HepG2 (cell line): ENCODE data around the gene PPP1R15B. TPM values are rescaled to one million over a fixed set of nuclear protein-coding genes. Genes with fewer than 3 reads are reported as not detected.
A peak's percentile ranks its signal among the peaks of the same experiment; 100 is the strongest.

Experiments used
- ARHGAP35 ChIP-seq: sonication (generic); formaldehyde crosslinking; IDR thresholded peaks from 2 replicates; pipeline ENCODE4 v1.9.0; 2022; ENCODE audit warnings: mild to moderate bottlenecking, inconsistent platforms, moderate library complexity, missing genetic modification reagents, borderline replicate concordance
- CHCHD3 ChIP-seq: sonication (generic); formaldehyde crosslinking; IDR thresholded peaks from 2 replicates; pipeline ENCODE4 v1.8.0; 2022; ENCODE audit warnings: mild to moderate bottlenecking, missing genetic modification reagents, moderate library complexity
- CSRNP2 ChIP-seq: sonication (generic); formaldehyde crosslinking; conservative IDR thresholded peaks from 2 replicates; pipeline ENCODE4 v1.8.0; 2022; ENCODE audit warnings: low read depth, missing genetic modification reagents
- HDAC6 ChIP-seq: fragments of 200-600 bp; sonication (generic); IDR thresholded peaks from 2 replicates; pipeline ENCODE4 v1.7.0; 2017; ENCODE audit warnings: mild to moderate bottlenecking, antibody characterized with exemption, low read length, low read depth
- MYPOP ChIP-seq: sonication (generic); formaldehyde crosslinking; IDR thresholded peaks from 2 replicates; pipeline ENCODE4 v1.8.1; 2023; ENCODE audit warnings: mild to moderate bottlenecking, moderate library complexity, missing genetic modification reagents
- ONECUT2 ChIP-seq: sonication (generic); formaldehyde crosslinking; IDR thresholded peaks from 2 replicates; pipeline ENCODE4 v1.4.0; 2020; ENCODE audit warnings: missing genetic modification reagents
- ZBTB7B ChIP-seq: sonication (generic); formaldehyde crosslinking; IDR thresholded peaks from 2 replicates; pipeline ENCODE4 v1.4.0; 2020; ENCODE audit warnings: missing genetic modification reagents
- ZFP62 ChIP-seq: sonication (generic); formaldehyde crosslinking; IDR thresholded peaks from 2 replicates; pipeline ENCODE4 v1.4.0; 2020; ENCODE audit warnings: missing genetic modification reagents
- ZNF670 ChIP-seq: sonication (generic); formaldehyde crosslinking; IDR thresholded peaks from 2 replicates; pipeline ENCODE4 v1.8.0; 2022; ENCODE audit warnings: mild to moderate bottlenecking, missing genetic modification reagents, borderline replicate concordance
- polyA plus RNA-seq, 8 experiments: library from polyadenylated mRNA; depleted of rRNA in 3 of 8; stranded (reverse) in 7 of 8; unstranded in 1 of 8; fragments of >200 nt; fragmentation: Illumina TruSeq in 4 of 8; extraction: Trizol in 4 of 8; gene quantifications; 2 replicates each; pipeline versions ENCODE4 v1.2.1 to v1.2.3, GENCODE V29; 2011 to 2016; ENCODE audit warnings: low read depth in 4 of 8, missing spikeins in 1 of 8, mixed read lengths in 1 of 8; ENCODE audit not compliant: insufficient read depth in 1 of 8
- total RNA-seq, 5 experiments: library from RNA; depleted of rRNA; stranded (reverse); fragments of >200 nt; fragmentation: Illumina TruSeq; extraction: Trizol; gene quantifications; 2 replicates each; pipeline ENCODE4 v1.2.3, GENCODE V29; 2016; ENCODE audit warnings: low read depth in 1 of 5
- TF ChIP-seq, protein P1 (sequence below): sonication (generic); formaldehyde crosslinking; IDR thresholded peaks from 2 replicates; pipeline ENCODE4 v1.4.0; 2020; ENCODE audit warnings: missing genetic modification reagents; ENCODE audit errors: not compliant biosample characterization
- TF ChIP-seq, protein P2 (sequence below): sonication (generic); formaldehyde crosslinking; IDR thresholded peaks from 2 replicates; pipeline ENCODE4 v1.4.0; 2020; ENCODE audit warnings: missing genetic modification reagents
- TF ChIP-seq, protein P3 (sequence below): fragments of 450-650 bp; IDR thresholded peaks from 2 replicates; pipeline ENCODE4 v1.6.1; 2016
- TF ChIP-seq, protein P4 (sequence below): sonication (generic); formaldehyde crosslinking; IDR thresholded peaks from 2 replicates; pipeline ENCODE4 v1.8.0; 2023; ENCODE audit warnings: mild to moderate bottlenecking, missing genetic modification reagents
- TF ChIP-seq, protein P5 (sequence below): sonication (generic); formaldehyde crosslinking; IDR thresholded peaks from 2 replicates; pipeline ENCODE4 v1.5.1; 2020; ENCODE audit warnings: mild to moderate bottlenecking, moderate library complexity, missing genetic modification reagents
- TF ChIP-seq, protein P6 (sequence below): sonication (generic); formaldehyde crosslinking; conservative IDR thresholded peaks from 2 replicates; pipeline ENCODE4 v1.8.1; 2023; ENCODE audit warnings: missing genetic modification reagents

PPP1R15B gene
- total and polyA plus RNA-seq, 2 of the 13 experiments (the other 11 are each of a cell fraction or from before 2014, with no cell fraction given) = 13.4 to 23.8 TPM

GRCh38 chr1:204398197-204399125 is 13.2 kb downstream of the PPP1R15B start (continued):
- TF ChIP-seq, protein P1, sequence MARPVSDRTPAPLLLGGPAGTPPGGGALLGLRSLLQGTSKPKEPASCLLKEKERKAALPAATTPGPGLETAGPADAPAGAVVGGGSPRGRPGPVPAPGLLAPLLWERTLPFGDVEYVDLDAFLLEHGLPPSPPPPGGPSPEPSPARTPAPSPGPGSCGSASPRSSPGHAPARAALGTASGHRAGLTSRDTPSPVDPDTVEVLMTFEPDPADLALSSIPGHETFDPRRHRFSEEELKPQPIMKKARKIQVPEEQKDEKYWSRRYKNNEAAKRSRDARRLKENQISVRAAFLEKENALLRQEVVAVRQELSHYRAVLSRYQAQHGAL (CRISPR knock-in tag) = no peak
- TF ChIP-seq MYPOP (CRISPR knock-in tag) (no peak), ONECUT2 (CRISPR knock-in tag) (no peak), CHCHD3 (CRISPR knock-in tag) (no peak), HDAC6 (no peak), ZBTB7B (CRISPR knock-in tag) (peak; percentile 56; the same call in 1 of the 2 replicates), ARHGAP35 (CRISPR knock-in tag) (no peak), ZNF670 (CRISPR knock-in tag) (no peak), CSRNP2 (CRISPR knock-in tag) (no peak), ZFP62 (CRISPR knock-in tag) (no peak)
- TF ChIP-seq, protein P2, sequence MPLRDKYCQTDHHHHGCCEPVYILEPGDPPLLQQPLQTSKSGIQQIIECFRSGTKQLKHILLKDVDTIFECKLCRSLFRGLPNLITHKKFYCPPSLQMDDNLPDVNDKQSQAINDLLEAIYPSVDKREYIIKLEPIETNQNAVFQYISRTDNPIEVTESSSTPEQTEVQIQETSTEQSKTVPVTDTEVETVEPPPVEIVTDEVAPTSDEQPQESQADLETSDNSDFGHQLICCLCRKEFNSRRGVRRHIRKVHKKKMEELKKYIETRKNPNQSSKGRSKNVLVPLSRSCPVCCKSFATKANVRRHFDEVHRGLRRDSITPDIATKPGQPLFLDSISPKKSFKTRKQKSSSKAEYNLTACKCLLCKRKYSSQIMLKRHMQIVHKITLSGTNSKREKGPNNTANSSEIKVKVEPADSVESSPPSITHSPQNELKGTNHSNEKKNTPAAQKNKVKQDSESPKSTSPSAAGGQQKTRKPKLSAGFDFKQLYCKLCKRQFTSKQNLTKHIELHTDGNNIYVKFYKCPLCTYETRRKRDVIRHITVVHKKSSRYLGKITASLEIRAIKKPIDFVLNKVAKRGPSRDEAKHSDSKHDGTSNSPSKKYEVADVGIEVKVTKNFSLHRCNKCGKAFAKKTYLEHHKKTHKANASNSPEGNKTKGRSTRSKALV (CRISPR knock-in tag) = no peak
- TF ChIP-seq, protein P3, sequence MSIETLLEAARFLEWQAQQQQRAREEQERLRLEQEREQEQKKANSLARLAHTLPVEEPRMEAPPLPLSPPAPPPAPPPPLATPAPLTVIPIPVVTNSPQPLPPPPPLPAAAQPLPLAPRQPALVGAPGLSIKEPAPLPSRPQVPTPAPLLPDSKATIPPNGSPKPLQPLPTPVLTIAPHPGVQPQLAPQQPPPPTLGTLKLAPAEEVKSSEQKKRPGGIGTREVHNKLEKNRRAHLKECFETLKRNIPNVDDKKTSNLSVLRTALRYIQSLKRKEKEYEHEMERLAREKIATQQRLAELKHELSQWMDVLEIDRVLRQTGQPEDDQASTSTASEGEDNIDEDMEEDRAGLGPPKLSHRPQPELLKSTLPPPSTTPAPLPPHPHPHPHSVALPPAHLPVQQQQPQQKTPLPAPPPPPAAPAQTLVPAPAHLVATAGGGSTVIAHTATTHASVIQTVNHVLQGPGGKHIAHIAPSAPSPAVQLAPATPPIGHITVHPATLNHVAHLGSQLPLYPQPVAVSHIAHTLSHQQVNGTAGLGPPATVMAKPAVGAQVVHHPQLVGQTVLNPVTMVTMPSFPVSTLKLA = peak; percentile 26; the same call in 1 of the 2 replicates
- TF ChIP-seq, protein P4, sequence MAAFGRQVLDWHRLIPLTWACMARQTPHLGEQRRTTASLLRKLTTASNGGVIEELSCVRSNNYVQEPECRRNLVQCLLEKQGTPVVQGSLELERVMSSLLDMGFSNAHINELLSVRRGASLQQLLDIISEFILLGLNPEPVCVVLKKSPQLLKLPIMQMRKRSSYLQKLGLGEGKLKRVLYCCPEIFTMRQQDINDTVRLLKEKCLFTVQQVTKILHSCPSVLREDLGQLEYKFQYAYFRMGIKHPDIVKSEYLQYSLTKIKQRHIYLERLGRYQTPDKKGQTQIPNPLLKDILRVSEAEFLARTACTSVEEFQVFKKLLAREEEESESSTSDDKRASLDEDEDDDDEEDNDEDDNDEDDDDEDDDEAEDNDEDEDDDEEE = no peak
- TF ChIP-seq, protein P5, sequence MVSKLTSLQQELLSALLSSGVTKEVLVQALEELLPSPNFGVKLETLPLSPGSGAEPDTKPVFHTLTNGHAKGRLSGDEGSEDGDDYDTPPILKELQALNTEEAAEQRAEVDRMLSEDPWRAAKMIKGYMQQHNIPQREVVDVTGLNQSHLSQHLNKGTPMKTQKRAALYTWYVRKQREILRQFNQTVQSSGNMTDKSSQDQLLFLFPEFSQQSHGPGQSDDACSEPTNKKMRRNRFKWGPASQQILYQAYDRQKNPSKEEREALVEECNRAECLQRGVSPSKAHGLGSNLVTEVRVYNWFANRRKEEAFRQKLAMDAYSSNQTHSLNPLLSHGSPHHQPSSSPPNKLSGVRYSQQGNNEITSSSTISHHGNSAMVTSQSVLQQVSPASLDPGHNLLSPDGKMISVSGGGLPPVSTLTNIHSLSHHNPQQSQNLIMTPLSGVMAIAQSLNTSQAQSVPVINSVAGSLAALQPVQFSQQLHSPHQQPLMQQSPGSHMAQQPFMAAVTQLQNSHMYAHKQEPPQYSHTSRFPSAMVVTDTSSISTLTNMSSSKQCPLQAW = peak; percentile 71
- TF ChIP-seq, protein P6, sequence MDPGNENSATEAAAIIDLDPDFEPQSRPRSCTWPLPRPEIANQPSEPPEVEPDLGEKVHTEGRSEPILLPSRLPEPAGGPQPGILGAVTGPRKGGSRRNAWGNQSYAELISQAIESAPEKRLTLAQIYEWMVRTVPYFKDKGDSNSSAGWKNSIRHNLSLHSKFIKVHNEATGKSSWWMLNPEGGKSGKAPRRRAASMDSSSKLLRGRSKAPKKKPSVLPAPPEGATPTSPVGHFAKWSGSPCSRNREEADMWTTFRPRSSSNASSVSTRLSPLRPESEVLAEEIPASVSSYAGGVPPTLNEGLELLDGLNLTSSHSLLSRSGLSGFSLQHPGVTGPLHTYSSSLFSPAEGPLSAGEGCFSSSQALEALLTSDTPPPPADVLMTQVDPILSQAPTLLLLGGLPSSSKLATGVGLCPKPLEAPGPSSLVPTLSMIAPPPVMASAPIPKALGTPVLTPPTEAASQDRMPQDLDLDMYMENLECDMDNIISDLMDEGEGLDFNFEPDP (CRISPR knock-in tag) = no peak
